T follicular helper cell (primary cell): ENCODE results near the gene HSPA9.

ENCODE experiments used
- DNase-seq: peaks from one replicate; pipeline ENCODE4 v3.0.0-alpha.2; 2020; ENCODE audit warnings: low read depth

HSPA9 gene

GRCh38 chr5:138595180-138595795 lies 20.1 kb upstream of the HSPA9 start:
- no peak for DNase-seq

GRCh38 chr5:138594305-138595058 lies 19.3 kb upstream of the HSPA9 start:
- DNase-seq, result no peak

- no peak for DNase-seq
Observed at GRCh38 chr5:138588013-138588788, 13.0 kb upstream of the HSPA9 start.

GRCh38 chr5:138585157-138585556 lies 10.0 kb upstream of the HSPA9 start:
- no peak for DNase-seq

- no peak for DNase-seq
Observed at GRCh38 chr5:138583984-138584637, 8.9 kb upstream of the HSPA9 start.

GRCh38 chr5:138582959-138583358 lies 7.8 kb upstream of the HSPA9 start:
- no peak for DNase-seq

GRCh38 chr5:138580777-138581176 lies 5.6 kb upstream of the HSPA9 start:
- DNase-seq, result no peak

- no peak for DNase-seq
Observed at GRCh38 chr5:138580001-138580400, 4.8 kb upstream of the HSPA9 start.

- DNase-seq, result no peak
Observed at GRCh38 chr5:138579517-138579863, 4.3 kb upstream of the HSPA9 start.

GRCh38 chr5:138577452-138577851 lies 2.3 kb upstream of the HSPA9 start:
- DNase-seq, result no peak

GRCh38 chr5:138574744-138575193 lies 432 bp downstream of the HSPA9 start:
- no peak for DNase-seq

GRCh38 chr5:138573949-138574670 lies 1.1 kb downstream of the HSPA9 start:
- no peak for DNase-seq

GRCh38 chr5:138573223-138573622 lies 2.0 kb downstream of the HSPA9 start:
- no peak for DNase-seq

GRCh38 chr5:138570871-138571270 lies 4.3 kb downstream of the HSPA9 start:
- no peak for DNase-seq

GRCh38 chr5:138569782-138570181 lies 5.4 kb downstream of the HSPA9 start:
- DNase-seq, result no peak

GRCh38 chr5:138568061-138568824 lies 7.0 kb downstream of the HSPA9 start:
- no peak for DNase-seq

GRCh38 chr5:138566792-138567191 lies 8.4 kb downstream of the HSPA9 start:
- no peak for DNase-seq

- DNase-seq, result no peak
Observed at GRCh38 chr5:138565100-138565821, 9.9 kb downstream of the HSPA9 start.

- DNase-seq, result no peak
Observed at GRCh38 chr5:138564242-138564641, 11.0 kb downstream of the HSPA9 start.
